ENCODE results near the gene TPRX1.
"Not testable (repeated sequence)": the region's sequence is repeated elsewhere in the genome, so short reads cannot be mapped to it uniquely, and the experiment has no call there.

The TPRX1 gene

GRCh38 chr19:47765523-47766358, 38.6 kb downstream of the TPRX1 start:
- DNase-seq = peak; percentile 12

- DNase-seq = not testable (repeated sequence)
Observed at GRCh38 chr19:47764705-47765104, 39.6 kb downstream of the TPRX1 start.

- no peak for DNase-seq
Observed at GRCh38 chr19:47762615-47763308, 41.6 kb downstream of the TPRX1 start.

GRCh38 chr19:47762151-47762550, 42.2 kb downstream of the TPRX1 start:
- no peak for DNase-seq

GRCh38 chr19:47761566-47761965, 42.8 kb downstream of the TPRX1 start:
- no peak for DNase-seq

- DNase-seq = no peak
Observed at GRCh38 chr19:47760632-47760999, 43.7 kb downstream of the TPRX1 start.

GRCh38 chr19:47758443-47758804, 45.9 kb downstream of the TPRX1 start:
- DNase-seq = no peak

GRCh38 chr19:47757617-47758442, 46.5 kb downstream of the TPRX1 start:
- no peak for DNase-seq

GRCh38 chr19:47756953-47757608, 47.3 kb downstream of the TPRX1 start:
- DNase-seq = no peak

GRCh38 chr19:47756627-47756929, 47.8 kb downstream of the TPRX1 start:
- DNase-seq = no peak

GRCh38 chr19:47755762-47756626, 48.4 kb downstream of the TPRX1 start:
- no peak for DNase-seq

GRCh38 chr19:47755065-47755761, 49.1 kb downstream of the TPRX1 start:
- DNase-seq = no peak

GRCh38 chr19:47754206-47755064, 49.9 kb downstream of the TPRX1 start:
- no peak for DNase-seq

- DNase-seq = no peak
Observed at GRCh38 chr19:47752440-47753211, 51.7 kb downstream of the TPRX1 start.

All from effector CD8-positive, alpha-beta T cell (primary cell).